ENCODE measurements around the gene STAT4.

STAT4 gene

GRCh38 chr2:191176305-191176704, 25.5 kb upstream of the STAT4 start:
- no peak for DNase-seq (ENCODE audit: low spot score)

- DNase-seq (ENCODE audit: low spot score) = no peak
These were observed 23.6 kb upstream of the STAT4 start for GRCh38 chr2:191174442-191174841.

GRCh38 chr2:191173206-191173605, 22.4 kb upstream of the STAT4 start:
- no peak for DNase-seq (ENCODE audit: low spot score)

GRCh38 chr2:191171708-191172355, 21.0 kb upstream of the STAT4 start:
- DNase-seq (ENCODE audit: low spot score) = no peak

- DNase-seq (ENCODE audit: low spot score) = no peak
These were observed 20.5 kb upstream of the STAT4 start for GRCh38 chr2:191171286-191171685.

- DNase-seq (ENCODE audit: low spot score) = no peak
These were observed 20.0 kb upstream of the STAT4 start for GRCh38 chr2:191170773-191171172.

GRCh38 chr2:191170301-191170636, 19.5 kb upstream of the STAT4 start:
- DNase-seq (ENCODE audit: low spot score) = no peak

- no peak for DNase-seq (ENCODE audit: low spot score)
These were observed 18.9 kb upstream of the STAT4 start for GRCh38 chr2:191169456-191170300.

- no peak for DNase-seq (ENCODE audit: low spot score)
These were observed 17.0 kb upstream of the STAT4 start for GRCh38 chr2:191167766-191168165.

- no peak for DNase-seq (ENCODE audit: low spot score)
These were observed 16.1 kb upstream of the STAT4 start for GRCh38 chr2:191166756-191167445.

GRCh38 chr2:191166111-191166755, 15.4 kb upstream of the STAT4 start:
- no peak for DNase-seq (ENCODE audit: low spot score)

- no peak for DNase-seq (ENCODE audit: low spot score)
These were observed 14.4 kb upstream of the STAT4 start for GRCh38 chr2:191165176-191165643.

- no peak for DNase-seq (ENCODE audit: low spot score)
These were observed 8.0 kb upstream of the STAT4 start for GRCh38 chr2:191158747-191159146.

GRCh38 chr2:191158193-191158592, 7.4 kb upstream of the STAT4 start:
- DNase-seq (ENCODE audit: low spot score) = no peak

- DNase-seq (ENCODE audit: low spot score) = no peak
These were observed 4.8 kb upstream of the STAT4 start for GRCh38 chr2:191155608-191156071.

GRCh38 chr2:191153716-191154115, 2.9 kb upstream of the STAT4 start:
- DNase-seq (ENCODE audit: low spot score) = no peak

GRCh38 chr2:191152482-191153240, 1.9 kb upstream of the STAT4 start:
- no peak for DNase-seq (ENCODE audit: low spot score)

GRCh38 chr2:191151331-191151730, 537 bp upstream of the STAT4 start:
- no peak for DNase-seq (ENCODE audit: low spot score)

- no peak for DNase-seq (ENCODE audit: low spot score)
These were observed 579 bp downstream of the STAT4 start for GRCh38 chr2:191150230-191150599.

GRCh38 chr2:191149391-191149790, 1.4 kb downstream of the STAT4 start:
- no peak for DNase-seq (ENCODE audit: low spot score)

- no peak for DNase-seq (ENCODE audit: low spot score)
These were observed 2.0 kb downstream of the STAT4 start for GRCh38 chr2:191148791-191149190.

GRCh38 chr2:191148281-191148680, 2.5 kb downstream of the STAT4 start:
- no peak for DNase-seq (ENCODE audit: low spot score)
